RCC 7860 (cell line): ENCODE measurements around the gene MYO3B.
"Not testable (repeated sequence)": the region's sequence is repeated elsewhere in the genome, so short reads cannot be mapped to it uniquely, and the experiment has no call there.

ENCODE experiments used
- DNase-seq: peaks from one replicate; pipeline ENCODE4 v3.0.0-alpha.2; 2015; ENCODE audit warnings: low spot score
- FAIRE-seq: peaks from 2 replicates; lab custom pipeline; 2012; peaks lifted over from hg19 to GRCh38; lab: Jason Lieb, UNC

Gene MYO3B

DNA sequence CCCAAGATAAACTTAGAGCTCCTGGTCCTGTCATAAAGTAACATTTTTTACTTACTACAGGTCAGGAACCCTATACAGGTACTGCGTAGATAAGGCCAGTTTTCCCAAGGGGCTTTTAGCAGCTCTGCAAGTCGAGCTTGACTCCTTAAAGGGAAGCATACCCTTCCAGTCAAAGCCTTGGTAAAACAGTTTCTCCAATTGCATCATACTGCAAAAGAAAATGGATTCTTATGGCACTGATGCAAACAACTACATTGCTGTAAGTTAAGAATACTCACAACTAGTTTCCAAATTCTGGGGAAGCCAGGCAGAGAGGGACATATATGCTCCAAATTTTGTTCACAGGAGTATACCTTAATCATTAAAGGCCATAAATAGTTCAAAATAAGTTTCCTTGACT, 31.0 kb downstream of the MYO3B start:
- no peak for FAIRE-seq

DNA sequence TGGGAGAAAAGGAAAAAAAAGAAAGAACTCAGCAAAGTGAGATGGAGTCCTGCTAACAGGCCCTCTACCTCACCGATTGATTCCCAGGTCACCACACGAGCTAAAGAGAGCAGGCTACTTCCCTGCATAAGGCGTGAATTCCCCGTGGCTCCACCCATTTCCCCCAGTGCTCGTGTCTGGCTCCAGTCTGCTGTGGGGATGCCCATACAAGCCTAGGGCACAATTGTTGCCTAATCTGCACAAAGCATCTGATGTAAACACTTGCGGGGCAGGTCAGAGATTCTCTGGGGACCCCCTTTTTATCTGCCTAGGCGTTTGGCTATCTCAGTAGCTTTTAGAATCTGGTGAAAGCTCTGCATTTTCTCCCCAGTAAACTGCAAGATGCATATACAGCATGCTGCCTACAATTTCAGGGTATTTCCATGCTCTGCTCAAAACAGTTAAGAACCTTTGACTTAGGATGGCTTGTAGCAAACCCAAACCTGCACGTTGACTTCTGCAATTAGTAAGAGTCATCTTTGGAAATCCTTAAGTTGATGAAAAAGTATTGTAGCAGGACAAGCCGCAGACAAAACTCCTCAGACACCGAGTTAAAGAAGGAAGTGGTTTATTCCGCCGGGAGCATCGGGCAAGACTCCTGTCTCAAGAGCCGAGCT, 34.8 kb downstream of the MYO3B start:
- FAIRE-seq = no peak
- DNase-seq = no peak

More for the DNA sequence above, 31.0 kb downstream of the MYO3B start:
- no peak for DNase-seq

DNA sequence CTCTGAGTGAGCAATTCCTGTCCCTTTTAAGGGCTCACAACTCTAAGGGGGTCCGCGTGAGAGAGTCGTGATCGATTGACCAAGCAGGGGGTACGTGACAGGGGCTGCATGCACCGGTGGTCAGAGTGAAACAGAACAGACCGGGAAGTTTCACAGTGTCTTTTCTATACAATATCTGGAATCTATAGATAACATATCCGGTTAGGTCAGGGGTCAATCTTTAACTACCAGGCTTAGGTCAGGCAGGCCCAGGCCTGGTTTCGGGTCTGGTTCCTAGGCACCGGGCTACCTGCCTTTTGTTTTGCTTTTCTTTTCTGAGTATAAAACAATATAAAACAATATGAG, 35.3 kb downstream of the MYO3B start:
- DNase-seq, FAIRE-seq: not testable (repeated sequence)

DNA sequence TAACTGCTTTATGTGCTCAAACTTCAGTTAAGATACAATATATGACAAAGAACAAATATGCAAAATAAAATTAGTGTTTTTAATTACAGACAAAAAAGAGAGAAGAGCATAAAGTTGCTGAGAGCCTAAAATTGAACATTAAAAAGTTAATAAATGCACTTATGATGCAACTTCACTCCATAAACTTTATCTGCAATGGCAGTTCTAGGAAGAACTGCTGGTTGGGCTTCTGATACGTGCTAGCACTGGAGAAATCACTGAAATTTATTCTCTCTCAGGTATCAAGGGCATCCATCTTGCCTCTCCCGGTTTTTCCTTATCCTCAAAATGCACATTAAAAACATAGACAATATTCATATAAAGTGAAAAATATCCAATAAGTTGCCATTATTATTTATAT, 35.7 kb downstream of the MYO3B start:
- DNase-seq (no peak), FAIRE-seq (no peak)

DNA sequence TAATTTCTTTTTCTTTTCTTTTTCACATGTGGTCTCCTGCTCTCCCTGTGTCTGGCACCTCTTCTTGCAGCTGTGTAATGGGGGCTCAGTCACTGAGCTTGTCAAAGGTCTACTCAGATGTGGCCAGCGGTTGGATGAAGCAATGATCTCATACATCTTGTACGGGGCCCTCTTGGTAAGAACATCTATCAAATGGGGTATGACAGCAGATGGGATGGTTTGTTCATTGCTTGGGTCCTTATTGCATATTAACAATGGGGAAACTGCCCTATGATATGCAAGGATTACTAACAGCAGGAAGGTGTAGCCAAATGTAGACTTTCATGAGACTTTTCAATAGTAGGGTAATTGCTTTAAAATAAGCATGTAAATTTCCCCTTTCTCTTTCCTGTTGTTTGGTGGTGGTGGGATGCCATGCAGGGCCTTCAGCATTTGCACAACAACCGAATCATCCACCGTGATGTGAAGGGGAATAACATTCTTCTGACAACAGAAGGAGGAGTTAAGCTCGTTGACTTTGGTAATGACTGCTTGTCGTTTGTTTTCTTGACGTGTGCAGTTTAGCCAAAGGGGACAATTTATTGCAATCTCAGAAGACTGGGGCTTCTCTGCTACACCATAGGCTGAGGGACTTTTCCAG, 36.5 kb downstream of the MYO3B start:
- FAIRE-seq (no peak), DNase-seq (no peak)

DNA sequence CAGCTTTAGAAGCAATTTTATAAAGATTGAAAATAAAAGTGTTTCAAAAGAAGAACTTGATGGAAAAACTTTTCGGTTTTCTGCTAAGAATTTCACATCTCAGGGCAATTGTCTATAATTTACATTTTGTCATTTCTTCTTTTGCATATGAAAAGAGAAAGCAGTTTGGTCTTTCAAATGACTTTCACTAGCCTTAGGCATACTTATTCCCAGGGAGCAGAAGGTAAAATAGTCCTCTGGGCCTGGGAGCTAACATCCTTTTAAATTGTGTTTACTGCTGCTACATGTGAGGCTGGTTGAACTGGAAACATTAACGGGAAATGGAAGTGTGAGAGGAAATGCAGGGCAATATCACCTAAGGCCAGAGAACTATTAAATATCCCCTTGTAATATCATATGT, 37.1 kb downstream of the MYO3B start:
- DNase-seq (no peak), FAIRE-seq (no peak)

DNA sequence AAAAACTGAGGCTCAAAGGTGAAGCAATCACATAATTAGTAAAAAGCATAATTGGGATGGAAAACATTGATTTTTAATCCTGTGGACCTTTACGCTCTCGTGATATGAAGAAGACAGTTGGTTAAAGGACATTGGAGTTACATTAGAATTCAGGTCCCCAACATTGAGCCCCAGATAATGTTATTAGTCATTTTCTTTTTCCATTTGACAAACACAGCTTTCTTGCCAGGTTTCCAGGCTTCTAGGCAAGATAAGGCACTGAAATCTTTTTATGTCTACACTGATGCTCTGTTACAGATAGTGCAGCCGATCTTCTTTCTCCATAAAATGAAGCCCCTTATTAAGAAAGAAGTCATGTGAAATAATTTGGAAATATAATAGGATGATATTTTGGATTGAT, 38.5 kb downstream of the MYO3B start:
- DNase-seq (no peak), FAIRE-seq (no peak)

DNA sequence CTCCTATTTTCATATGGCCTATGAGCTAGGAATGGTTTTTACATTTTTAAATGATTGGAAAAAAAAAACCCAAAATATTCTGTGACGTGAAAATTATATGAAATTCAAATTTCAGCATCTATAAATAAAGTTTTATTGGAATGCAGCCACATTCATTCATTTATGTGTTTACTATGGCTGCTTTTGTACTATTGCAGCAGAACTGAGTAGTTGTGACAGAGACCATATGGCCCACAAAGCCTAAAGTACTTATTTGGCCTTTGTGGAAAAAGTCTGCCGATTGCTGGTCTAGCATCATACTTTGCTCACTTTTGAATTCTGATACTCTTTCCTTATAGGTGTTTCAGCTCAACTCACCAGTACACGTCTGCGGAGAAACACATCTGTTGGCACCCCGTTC, 39.0 kb downstream of the MYO3B start:
- no peak for DNase-seq
- no peak for FAIRE-seq

DNA sequence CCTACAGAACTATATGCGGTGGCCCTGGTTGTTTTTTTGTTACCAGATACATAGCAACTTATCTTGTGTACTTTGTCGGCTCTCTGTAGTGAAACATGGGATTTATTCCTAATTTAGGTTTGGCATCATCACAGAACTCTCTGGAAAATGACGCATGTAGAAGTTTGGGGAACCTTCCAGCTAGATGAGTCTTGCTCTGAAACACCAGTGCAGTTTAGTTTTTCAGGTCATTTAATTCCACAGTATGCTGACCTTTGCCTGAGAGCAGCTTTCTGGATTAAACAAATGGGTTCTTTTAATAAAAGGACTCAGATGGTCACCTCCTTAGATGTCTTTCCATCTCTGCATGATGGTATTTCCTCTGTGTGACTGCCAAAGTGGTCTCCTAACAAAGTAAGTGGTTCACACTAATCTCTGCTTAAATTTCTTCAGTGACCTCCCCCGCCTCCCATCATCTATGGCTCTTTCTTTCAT, 39.9 kb downstream of the MYO3B start:
- DNase-seq = no peak
- no peak for FAIRE-seq

DNA sequence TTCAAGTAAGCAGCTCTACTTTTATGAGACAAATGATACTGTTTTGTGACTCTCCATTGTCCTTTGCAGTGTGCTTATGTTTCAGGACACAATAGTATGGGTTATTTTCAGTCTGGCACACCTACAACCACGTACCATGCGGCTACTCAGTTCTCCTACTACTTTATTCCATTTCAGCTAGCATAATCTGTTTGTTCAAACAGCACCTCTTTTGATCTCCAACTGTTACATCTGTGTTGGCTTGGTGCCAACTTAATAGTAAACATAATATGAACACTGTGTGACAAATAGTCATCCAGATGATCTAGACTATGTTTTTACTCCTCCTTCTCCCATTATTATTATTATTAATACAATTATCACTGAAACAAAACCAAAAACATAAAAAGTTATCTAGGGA, 40.5 kb downstream of the MYO3B start:
- FAIRE-seq (no peak), DNase-seq (no peak)

DNA sequence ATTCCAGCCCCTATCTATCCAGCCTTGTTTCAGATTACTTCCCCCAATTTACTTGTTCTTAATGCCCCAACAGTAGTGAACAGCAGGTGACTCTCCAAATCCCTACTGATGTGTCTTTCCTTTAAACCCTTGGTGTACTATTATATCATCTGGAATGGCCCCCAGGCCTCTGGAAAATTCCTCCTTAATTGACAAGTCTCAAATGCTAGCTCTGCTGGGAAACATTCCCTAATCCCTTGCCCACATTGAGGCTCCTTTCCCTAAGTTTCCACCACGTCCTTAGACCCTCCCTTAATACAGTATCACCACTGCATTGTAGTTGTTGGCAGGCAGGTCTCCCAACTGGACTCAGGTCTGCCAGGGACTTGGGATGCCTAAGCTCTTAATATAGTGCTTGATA, 41.0 kb downstream of the MYO3B start:
- FAIRE-seq = no peak
- DNase-seq = no peak

DNA sequence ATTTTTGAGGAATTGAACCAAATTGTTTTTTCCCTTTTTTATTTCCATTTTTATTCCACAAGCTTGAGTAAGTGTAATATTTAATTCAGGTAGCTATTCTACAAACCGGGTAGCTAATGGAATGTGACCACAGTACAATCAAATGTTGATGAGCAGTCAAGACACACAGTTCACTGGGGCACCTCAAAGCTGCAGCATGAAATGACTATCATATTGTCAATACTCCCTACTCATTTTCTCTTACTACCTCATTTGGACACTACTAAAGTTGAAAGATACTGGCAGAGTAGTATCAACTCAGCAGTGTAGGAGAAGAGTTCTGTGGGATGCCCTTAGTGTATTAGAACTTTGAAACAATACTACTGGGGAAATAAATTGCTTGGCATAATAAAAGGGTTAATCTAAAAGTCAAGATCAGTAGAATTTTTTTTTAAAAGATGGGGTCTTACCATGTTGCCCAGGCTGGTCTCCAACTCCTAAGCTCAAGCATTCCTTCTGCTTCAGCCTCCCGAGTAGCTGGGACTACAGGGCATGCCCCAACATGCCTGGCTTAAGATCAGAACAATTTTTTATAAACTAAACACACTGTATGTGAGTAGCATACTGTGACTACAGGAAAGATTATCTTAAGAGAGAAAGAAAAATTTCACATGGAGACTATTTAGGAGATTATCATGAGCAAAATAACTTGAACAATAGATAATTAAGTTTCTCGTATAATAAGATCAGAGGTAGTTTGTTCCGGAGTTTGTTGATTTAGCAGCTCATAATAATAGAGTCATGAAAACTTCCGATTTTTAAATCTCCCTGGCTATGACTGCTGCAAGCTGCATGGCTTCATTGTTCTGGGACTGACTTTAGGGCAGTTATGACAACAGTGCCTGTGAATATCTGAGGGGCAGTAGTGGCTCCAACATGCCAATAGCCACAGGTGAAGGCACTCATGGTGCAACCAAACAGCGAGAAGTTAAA, 43.7 kb downstream of the MYO3B start:
- FAIRE-seq (no peak), DNase-seq (no peak)

DNA sequence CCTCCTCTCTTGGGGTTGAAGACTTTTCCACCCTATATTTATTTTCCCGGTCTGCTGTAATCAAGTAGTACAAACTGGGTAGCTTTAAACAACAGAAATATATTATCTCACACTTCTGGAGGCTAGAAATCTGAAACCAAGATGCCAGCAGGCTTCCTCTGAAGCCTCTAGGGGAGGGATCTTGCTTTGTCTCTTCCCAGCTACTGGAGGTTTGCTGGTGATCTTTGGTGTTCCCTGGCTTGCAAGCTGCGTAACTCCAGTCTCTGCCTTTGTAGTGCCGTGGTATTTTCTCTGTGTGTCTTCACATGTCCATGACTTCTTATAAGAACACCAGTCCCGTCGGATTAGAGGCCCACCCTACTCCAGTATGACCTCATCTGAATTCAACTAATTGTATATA, 44.4 kb downstream of the MYO3B start:
- DNase-seq (no peak), FAIRE-seq (no peak)

DNA sequence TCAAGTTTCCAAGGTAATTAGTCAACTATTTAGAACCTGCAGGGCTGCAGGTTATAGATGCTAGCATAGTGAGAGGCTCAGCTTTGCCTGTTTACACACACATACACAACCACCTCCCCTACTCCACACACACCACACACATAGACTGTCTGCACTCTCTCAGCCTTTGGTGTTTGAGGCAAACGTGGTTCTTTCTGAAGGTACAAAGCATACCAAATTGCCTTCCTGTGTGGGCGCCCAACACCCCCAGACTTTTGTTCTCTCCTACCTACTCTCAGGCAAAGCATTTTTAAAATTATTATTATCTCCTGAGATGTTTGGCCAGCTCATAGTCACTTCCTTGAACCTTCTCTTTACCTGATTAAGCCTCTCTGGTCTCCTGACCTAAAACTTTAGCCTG, 44.9 kb downstream of the MYO3B start:
- no peak for DNase-seq
- no peak for FAIRE-seq

DNA sequence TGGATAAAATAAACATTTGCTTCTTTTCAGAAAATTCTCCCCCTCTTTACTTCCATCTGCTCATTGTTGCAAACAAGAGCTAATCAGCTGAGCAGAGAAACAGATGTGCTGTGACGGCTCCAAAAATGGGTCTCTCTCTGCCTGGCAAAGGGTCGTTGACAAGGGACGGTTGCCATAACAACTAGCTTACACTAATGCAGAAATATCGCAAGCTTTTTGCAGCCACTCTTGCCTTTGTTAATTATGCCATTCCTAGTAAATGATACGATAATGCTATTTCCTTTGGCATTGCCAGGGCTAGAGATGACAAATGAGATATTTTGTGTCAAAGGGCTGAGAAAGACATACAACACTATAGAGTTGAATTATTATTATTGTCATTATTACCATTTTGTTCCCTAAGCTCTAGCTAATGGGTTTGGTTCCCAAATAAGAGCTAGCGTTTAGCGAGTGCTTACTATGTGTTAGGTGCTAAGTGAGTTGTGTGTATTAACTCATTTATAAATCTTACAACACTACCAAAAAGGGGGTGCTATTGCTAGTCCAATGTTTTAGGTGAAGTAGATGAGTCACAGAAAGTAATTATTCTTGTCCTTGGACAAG, 46.8 kb downstream of the MYO3B start:
- no peak for FAIRE-seq

DNA sequence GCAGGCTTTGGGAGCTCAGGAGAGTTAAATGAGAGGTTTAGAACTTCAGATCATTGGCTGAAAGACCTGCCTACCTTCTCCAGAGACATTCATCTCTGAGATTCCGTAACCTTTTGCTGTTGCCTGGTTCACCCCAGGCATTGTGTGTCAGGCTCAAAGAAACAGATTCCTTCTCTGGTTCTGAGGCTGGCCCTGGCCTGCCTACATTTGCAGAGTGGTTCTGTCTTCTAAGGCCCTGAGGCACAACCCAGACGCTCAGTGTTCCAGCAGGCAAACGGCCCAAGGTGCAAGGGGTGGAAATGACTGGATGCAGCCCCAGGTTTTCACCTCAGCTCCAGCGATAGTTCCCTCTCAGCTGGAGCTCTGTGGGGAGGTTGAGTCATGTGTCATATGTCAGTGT, 48.3 kb downstream of the MYO3B start:
- DNase-seq = no peak
- FAIRE-seq = no peak

More for the DNA sequence above, 46.8 kb downstream of the MYO3B start:
- no peak for DNase-seq

DNA sequence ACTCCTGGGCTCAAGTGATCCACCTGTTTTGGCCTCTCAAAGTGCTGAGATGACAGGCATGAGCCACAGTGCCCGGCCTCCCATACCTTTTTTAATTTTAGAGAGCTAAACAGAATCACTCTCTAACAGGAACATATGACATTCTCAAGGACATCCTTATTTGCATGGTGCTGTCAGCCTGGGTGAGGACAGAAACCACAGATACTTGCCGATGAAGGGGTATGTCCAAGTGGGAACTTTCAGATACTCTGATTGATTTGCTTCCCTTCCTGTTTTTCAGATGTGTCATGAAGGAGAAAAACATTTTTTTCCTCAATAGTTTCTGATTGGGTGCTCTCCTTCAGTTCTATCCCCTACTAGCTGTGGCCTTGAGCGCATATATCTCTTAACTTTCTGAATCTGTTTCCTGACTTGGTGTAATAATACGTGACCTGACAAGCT, 49.6 kb downstream of the MYO3B start:
- FAIRE-seq (no peak), DNase-seq (no peak)

DNA sequence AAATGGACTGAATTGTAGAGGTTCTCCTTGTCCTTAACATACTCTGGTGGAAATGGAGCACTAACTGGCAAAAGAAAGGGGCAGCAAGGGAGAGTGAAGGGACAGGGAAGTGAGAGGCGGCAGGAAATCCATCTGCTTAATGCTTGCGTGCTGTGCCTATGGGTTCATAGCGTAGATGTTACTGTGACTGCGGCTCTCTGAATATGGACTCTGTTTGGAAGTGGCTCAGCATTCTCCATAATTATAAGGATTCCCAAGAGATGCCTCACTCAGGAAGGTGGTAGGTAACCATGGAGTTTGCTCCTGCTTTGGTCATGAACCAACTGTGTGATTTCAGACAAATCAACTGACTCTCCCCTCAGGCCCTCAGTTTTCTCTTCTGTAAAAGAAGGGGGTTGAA, 50.0 kb downstream of the MYO3B start:
- FAIRE-seq = no peak

DNA sequence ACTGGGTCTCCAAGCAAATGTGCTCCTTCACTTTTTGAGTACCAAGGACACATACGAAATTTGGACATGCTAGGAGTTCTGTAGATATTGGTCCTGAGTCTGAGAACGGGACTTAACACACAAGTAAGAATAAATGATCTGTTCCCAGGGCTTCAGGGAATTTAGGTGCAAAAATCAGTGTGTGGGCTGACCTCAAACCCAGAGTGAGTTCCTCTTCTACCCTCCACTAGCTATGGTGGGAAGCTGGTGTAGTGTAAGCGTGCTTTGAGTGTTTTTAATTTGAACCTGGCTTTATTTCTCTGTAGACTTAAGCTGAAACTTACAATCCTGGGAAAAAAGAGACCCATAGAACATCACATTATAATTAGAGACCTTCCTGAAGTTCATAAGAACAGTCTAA, 50.5 kb downstream of the MYO3B start:
- no peak for FAIRE-seq

More for the DNA sequence above, 50.0 kb downstream of the MYO3B start:
- DNase-seq = no peak

DNA sequence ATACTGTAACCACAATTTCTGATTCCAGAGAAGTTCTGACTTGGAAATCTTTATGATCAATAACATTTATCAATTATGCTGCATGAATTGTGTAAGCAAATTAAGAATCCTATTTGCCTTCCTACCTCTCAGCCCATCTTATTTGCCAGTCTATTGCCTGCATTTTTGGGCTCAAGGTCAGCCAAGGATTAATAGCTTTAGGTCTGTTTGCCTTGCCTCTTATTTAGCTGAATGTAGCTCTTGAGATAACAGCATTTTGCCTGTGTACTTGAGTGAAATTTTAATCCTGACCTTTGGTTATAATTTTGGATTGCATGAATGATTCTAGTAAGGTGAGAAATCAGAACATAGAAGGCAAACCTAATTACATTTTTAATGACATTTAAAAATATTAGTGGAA, 51.2 kb downstream of the MYO3B start:
- no peak for DNase-seq
- FAIRE-seq = no peak

More for the DNA sequence above, 50.5 kb downstream of the MYO3B start:
- no peak for DNase-seq

DNA sequence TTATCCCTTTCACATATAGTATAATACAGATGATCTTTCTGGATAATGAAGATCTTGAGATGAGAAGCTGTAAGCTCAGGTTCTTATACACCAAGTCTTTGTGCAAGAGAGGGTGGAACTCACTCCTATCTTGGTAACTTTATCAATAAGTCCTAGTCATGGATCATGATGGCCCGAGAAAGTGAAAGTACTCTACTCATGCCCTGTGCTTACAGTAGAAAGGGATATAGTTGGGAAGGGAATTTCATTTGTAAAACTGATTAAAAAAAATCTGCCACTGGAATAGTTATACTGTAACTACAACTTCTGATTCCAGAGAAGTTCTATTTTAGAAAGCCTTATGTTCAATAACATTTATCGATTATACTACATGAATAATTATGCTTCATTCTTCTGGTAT, 51.8 kb downstream of the MYO3B start:
- FAIRE-seq (no peak), DNase-seq (no peak)
